Smooth muscle cell (in vitro differentiated cells): ENCODE data around the gene TLR4. TPM values are rescaled to one million over a fixed set of nuclear protein-coding genes. Genes with fewer than 3 reads are reported as not detected.

ENCODE experiments used
- DNase-seq: peaks from one replicate; lab custom pipeline; 2025; ENCODE audit not compliant: unreplicated experiment; lab: John Stamatoyannopoulos, UW
- H2AFZ ChIP-seq: fragments of 200-600 bp; sonication (generic); 2 replicates; pipeline ENCODE4 v1.6.0; 2016; ENCODE audit warnings: antibody characterized with exemption, low read depth, mild to moderate bottlenecking
- H3F3A ChIP-seq: fragments of 200-600 bp; sonication (generic); 2 replicates; pipeline ENCODE4 v1.6.0; 2017; ENCODE audit warnings: antibody characterized with exemption, low read depth
- H3K27ac ChIP-seq: fragments of 200-600 bp; sonication (generic); 2 replicates; pipeline ENCODE4 v1.5.1; 2016; ENCODE audit warnings: low read depth, mild to moderate bottlenecking
- H3K27me3 ChIP-seq: fragments of 200-600 bp; sonication (generic); 2 replicates; pipeline ENCODE4 v1.6.1; 2016; ENCODE audit warnings: low read depth, mild to moderate bottlenecking
- H3K36me3 ChIP-seq: fragments of 200-600 bp; sonication (generic); 2 replicates; pipeline ENCODE4 v1.5.1; 2016; ENCODE audit warnings: low read depth
- H3K4me1 ChIP-seq: fragments of 200-600 bp; sonication (generic); 2 replicates; pipeline ENCODE4 v1.5.1; 2016; ENCODE audit warnings: low read depth
- H3K4me2 ChIP-seq: fragments of 200-600 bp; sonication (generic); 2 replicates; pipeline ENCODE4 v1.6.0; 2016; ENCODE audit warnings: mild to moderate bottlenecking
- H3K4me3 ChIP-seq: fragments of 200-600 bp; sonication (generic); 2 replicates; pipeline ENCODE4 v1.5.1; 2016; ENCODE audit warnings: mild to moderate bottlenecking
- H3K79me2 ChIP-seq: fragments of 200-600 bp; sonication (generic); 2 replicates; pipeline ENCODE4 v1.6.0; 2016; ENCODE audit warnings: low read depth, mild to moderate bottlenecking
- H3K9ac ChIP-seq: fragments of 200-600 bp; sonication (generic); 2 replicates; pipeline ENCODE4 v1.6.0; 2016; ENCODE audit warnings: low read depth
- H3K9me3 ChIP-seq: fragments of 200-600 bp; sonication (generic); replicated peaks from 2 replicates; pipeline ENCODE4 v1.5.1; 2016; ENCODE audit warnings: low read depth
- H4K20me1 ChIP-seq: fragments of 200-600 bp; sonication (generic); 2 replicates; pipeline ENCODE4 v1.6.0; 2016; ENCODE audit warnings: low read depth
- WGBS: methylation state at CpG from one replicate; pipeline ENCODE4 v1.1.7; 2016; ENCODE audit warnings: low lambda C conversion rate; 5-methylcytosine and 5-hydroxymethylcytosine counted together
- polyA plus RNA-seq: library from polyadenylated mRNA; unstranded; fragments of >200 nt; fragmentation: Nextera tagmentation; extraction: Ambion mirVana; gene quantifications from 2 replicates; pipeline ENCODE4 v1.2.1, GENCODE V29; 2016
- total RNA-seq: library from RNA; depleted of rRNA; stranded (reverse); fragments of >200 nt; gene quantifications from 2 replicates; pipeline ENCODE4 v1.2.3, GENCODE V29; 2014
- TF ChIP-seq, protein P1 (sequence below): fragments of 200-600 bp; sonication (generic); IDR thresholded peaks from 2 replicates; pipeline ENCODE4 v1.5.1; 2017; ENCODE audit warnings: borderline replicate concordance, mild to moderate bottlenecking, antibody characterized with exemption; ENCODE audit not compliant: insufficient read depth, poor library complexity, severe bottlenecking

TLR4 gene
- total and polyA plus RNA-seq, 2 experiments from 2014 or later, result 6.9 to 16.0 TPM

DNA sequence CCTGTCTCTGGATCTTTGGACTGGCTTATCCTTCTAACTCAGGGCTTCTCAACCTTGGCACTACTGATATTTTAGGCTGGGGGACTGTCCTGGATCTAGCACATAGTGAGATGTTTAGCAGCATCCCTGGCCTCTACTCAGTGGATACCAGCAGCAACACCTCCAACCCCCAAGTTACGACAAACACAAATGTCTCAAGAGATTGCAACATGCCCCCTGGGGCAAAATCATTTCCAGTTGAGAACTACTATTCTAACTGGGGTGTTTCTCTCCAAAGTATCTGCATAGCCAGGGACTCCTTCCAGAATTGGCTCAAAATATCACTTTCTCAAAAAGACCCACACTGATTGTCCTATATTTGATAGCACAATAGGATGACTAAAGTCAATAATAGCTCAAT is 7.2 kb upstream of the TLR4 start:
- Histone ChIP-seq H3F3A (no peaks in the 10 kb centered on the region), H3K4me3 (no peak overlapping the region), H3K27me3 (no peaks in the 10 kb centered on the region), H3K9me3 (no peaks in the 10 kb centered on the region), H3K27ac (no peak overlapping the region), H3K4me1 (no peaks in the 10 kb centered on the region), H3K36me3 (no peaks in the 10 kb centered on the region), H2AFZ (no peak overlapping the region), H4K20me1 (no peaks in the 10 kb centered on the region), H3K9ac (no peak overlapping the region), H3K79me2 (no peaks in the 10 kb centered on the region), H3K4me2 (no peak overlapping the region)
- no peak for DNase-seq
- WGBS, result 92% methylated on average over 1 of the region's 1 CpG
- TF ChIP-seq, protein P1, sequence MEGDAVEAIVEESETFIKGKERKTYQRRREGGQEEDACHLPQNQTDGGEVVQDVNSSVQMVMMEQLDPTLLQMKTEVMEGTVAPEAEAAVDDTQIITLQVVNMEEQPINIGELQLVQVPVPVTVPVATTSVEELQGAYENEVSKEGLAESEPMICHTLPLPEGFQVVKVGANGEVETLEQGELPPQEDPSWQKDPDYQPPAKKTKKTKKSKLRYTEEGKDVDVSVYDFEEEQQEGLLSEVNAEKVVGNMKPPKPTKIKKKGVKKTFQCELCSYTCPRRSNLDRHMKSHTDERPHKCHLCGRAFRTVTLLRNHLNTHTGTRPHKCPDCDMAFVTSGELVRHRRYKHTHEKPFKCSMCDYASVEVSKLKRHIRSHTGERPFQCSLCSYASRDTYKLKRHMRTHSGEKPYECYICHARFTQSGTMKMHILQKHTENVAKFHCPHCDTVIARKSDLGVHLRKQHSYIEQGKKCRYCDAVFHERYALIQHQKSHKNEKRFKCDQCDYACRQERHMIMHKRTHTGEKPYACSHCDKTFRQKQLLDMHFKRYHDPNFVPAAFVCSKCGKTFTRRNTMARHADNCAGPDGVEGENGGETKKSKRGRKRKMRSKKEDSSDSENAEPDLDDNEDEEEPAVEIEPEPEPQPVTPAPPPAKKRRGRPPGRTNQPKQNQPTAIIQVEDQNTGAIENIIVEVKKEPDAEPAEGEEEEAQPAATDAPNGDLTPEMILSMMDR, result no peak

DNA sequence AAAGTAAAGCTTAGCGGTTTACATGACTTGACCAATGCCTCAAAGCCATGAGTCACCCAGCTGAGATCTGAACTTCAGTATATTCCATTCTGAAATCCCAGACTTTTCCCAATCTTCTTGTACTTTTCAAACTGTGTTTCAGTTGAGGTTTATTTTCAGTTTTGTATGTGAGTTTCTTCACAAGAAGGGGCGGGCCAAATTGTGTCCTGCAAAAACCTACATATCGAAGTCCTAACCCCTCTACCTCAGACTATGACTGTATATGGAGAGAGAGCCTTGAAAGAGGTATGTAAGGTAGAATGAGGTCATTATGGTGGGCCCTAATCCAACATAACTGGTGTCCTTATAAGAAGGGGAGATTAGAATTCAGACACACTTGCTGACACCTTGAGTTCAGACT is 666 bp upstream of the TLR4 start:
- H3K9ac ChIP-seq, result peak overlapping the region; percentile 53
- H3K79me2 ChIP-seq, result peaks cover 3% of the 10 kb centered on the region
- TF ChIP-seq, protein P1, result no peak
- H3K27me3 ChIP-seq, result no peaks in the 10 kb centered on the region
- peak overlapping the region; percentile 25 for H3K4me3 ChIP-seq
- WGBS, result 61% methylated on average over 3 of the region's 3 CpGs
- H4K20me1 ChIP-seq, result no peaks in the 10 kb centered on the region
- no peaks in the 10 kb centered on the region for H3K9me3 ChIP-seq
- peak overlapping the region; percentile 64 for H2AFZ ChIP-seq
- peaks cover 17% of the 10 kb centered on the region for H3K4me1 ChIP-seq
- peak overlapping the region; percentile 87 for H3K4me2 ChIP-seq
- no peak for DNase-seq
- H3K27ac ChIP-seq, result peak overlapping the region; percentile 95
- H3K36me3 ChIP-seq, result no peaks in the 10 kb centered on the region
- peaks cover 29% of the 10 kb centered on the region for H3F3A ChIP-seq

DNA sequence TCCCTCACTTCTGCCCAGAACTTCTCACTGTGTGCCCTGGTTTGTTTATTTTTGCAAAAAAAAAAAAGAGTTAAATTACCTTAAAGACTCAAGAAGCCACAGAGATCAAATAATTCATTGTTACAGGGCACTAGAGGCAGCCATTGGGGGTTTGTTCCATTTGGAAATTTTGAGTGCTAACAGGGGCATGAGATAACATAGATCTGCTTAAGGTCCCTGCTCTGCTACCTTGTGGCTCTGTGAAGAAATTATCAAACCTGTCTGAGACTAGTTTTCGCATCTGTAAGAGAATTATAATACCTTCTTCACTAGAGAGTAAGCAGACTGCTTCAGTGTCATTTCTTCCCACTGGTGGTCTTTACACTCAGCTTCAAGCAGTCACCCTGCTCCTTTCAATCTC is 394 bp downstream of the TLR4 start:
- 70% methylated on average over 1 of the region's 1 CpG for WGBS
- H3K36me3 ChIP-seq, result no peaks in the 10 kb centered on the region
- peak overlapping the region; percentile 25 for H3K4me3 ChIP-seq
- H3K4me2 ChIP-seq, result peak overlapping the region; percentile 87
- H3K79me2 ChIP-seq, result peaks cover 8% of the 10 kb centered on the region
- peak overlapping the region; percentile 95 for H3K27ac ChIP-seq
- H3K27me3 ChIP-seq, result no peaks in the 10 kb centered on the region
- peaks cover 17% of the 10 kb centered on the region for H3K4me1 ChIP-seq
- peak overlapping the region; percentile 64 for H2AFZ ChIP-seq
- DNase-seq, result no peak
- H4K20me1 ChIP-seq, result no peaks in the 10 kb centered on the region
- peaks cover 29% of the 10 kb centered on the region for H3F3A ChIP-seq
- no peaks in the 10 kb centered on the region for H3K9me3 ChIP-seq
- TF ChIP-seq, protein P1, result no peak
- peak overlapping the region; percentile 53 for H3K9ac ChIP-seq

- Histone ChIP-seq H3K27ac (peak overlapping the region; percentile 95), H3K4me3 (peak overlapping the region; percentile 25), H3K79me2 (peaks cover 8% of the 10 kb centered on the region), H3K9me3 (no peaks in the 10 kb centered on the region), H3K4me2 (peak overlapping the region; percentile 87), H2AFZ (peak overlapping the region; percentile 26), H3K4me1 (peaks cover 17% of the 10 kb centered on the region), H3K27me3 (no peaks in the 10 kb centered on the region), H3K9ac (peak overlapping the region; percentile 53), H4K20me1 (no peaks in the 10 kb centered on the region), H3K36me3 (no peaks in the 10 kb centered on the region), H3F3A (peaks cover 29% of the 10 kb centered on the region)
- DNase-seq, result no peak
- WGBS, result 65% methylated on average over 2 of the region's 2 CpGs
- TF ChIP-seq, protein P1, result no peak
Observed at GRCh38 chr9:117705386-117705785, 1.2 kb downstream of the TLR4 start.
